Cardiac fibroblast (primary cell): ENCODE measurements around the gene ANKMY1.
A peak's percentile ranks its signal among the peaks of the same experiment; 100 is the strongest.

Source experiments
- DNase-seq, 2 donors: peaks; one replicate each; pipeline versions ENCODE4 v3.0.0 to v3.0.0-alpha.2; 2010; ENCODE audit warnings: low read depth in 2 of 2
- H3K4me3 ChIP-seq, 2 donors: replicated peaks in 1 of 2; 1 replicate in 1 of 2; 2 replicates in 1 of 2; pipeline ENCODE4 v1.5.1; 2011; ENCODE audit warnings: low read depth in 2 of 2, low read length in 2 of 2, mild to moderate bottlenecking in 2 of 2, moderate library complexity in 1 of 2
- CTCF ChIP-seq: IDR thresholded peaks from one replicate; pipeline ENCODE4 v1.5.1; 2011; ENCODE audit warnings: low read depth, mild to moderate bottlenecking, low read length, inconsistent platforms

Gene ANKMY1

GRCh38 chr2:240440251-240440650 is 117.5 kb downstream of the ANKMY1 start:
- H3K4me3 ChIP-seq, result no peak overlapping the region
- no peak for DNase-seq
- no peak for TF ChIP-seq CTCF

GRCh38 chr2:240439698-240440151 is 118.1 kb downstream of the ANKMY1 start:
- no peak for TF ChIP-seq CTCF
- H3K4me3 ChIP-seq, result no peak overlapping the region
- DNase-seq, result no peak

GRCh38 chr2:240438810-240439697 is 118.7 kb downstream of the ANKMY1 start:
- H3K4me3 ChIP-seq, result no peak overlapping the region
- no peak for TF ChIP-seq CTCF
- DNase-seq, result no peak

GRCh38 chr2:240437861-240438809 is 119.7 kb downstream of the ANKMY1 start:
- peak overlapping the region in 1 of 2 donors; percentile 69 for H3K4me3 ChIP-seq
- TF ChIP-seq CTCF, result peak; percentile 96
- DNase-seq, result peak; percentile 69 to 73

- DNase-seq, result no peak
- H3K4me3 ChIP-seq, result peak overlapping the region in 1 of 2 donors; percentile 69
- TF ChIP-seq CTCF, result no peak
Measured at GRCh38 chr2:240437551-240437860, 120.3 kb downstream of the ANKMY1 start.

GRCh38 chr2:240436683-240437550 is 120.9 kb downstream of the ANKMY1 start:
- TF ChIP-seq CTCF, result no peak
- H3K4me3 ChIP-seq, result peak overlapping the region; percentile 67 to 69
- DNase-seq, result peak; percentile 31 to 43
